ENCODE results near the gene NSUN4. TPM values are rescaled to one million over a fixed set of nuclear protein-coding genes. Genes with fewer than 3 reads are reported as not detected.
"Not testable (repeated sequence)": the region's sequence is repeated elsewhere in the genome, so short reads cannot be mapped to it uniquely, and the experiment has no call there.

Gene NSUN4
- total RNA-seq, 1 donor from 2014 or later = 16.9 TPM

- Histone ChIP-seq H4K20me1 (ENCODE audit: insufficient read depth, low read length) (no peaks in the 10 kb centered on the region), H3K36me3 (ENCODE audit: insufficient read depth, low read length) (peaks cover 29% of the 10 kb centered on the region), H3K79me2 (ENCODE audit: insufficient read depth, low read length) (no peaks in the 10 kb centered on the region), H3K9ac (ENCODE audit: low read length) (no peak overlapping the region), H2AFZ (ENCODE audit: low read depth, low read length) (no peak overlapping the region), H3K27ac (ENCODE audit: low read depth, low read length) (no peak overlapping the region), H3K27me3 (ENCODE audit: insufficient read depth, low read length) (no peaks in the 10 kb centered on the region), H3K4me1 (ENCODE audit: insufficient read depth, low read length) (no peaks in the 10 kb centered on the region), H3K4me3 (ENCODE audit: insufficient read depth, low read depth, low read length) (no peak overlapping the region), H3K9me3 (ENCODE audit: insufficient read depth, low read depth, low read length) (no peaks in the 10 kb centered on the region), H3K4me2 (ENCODE audit: low read length) (no peak overlapping the region)
- TF ChIP-seq EZH2 (IDR thresholded peaks at IDR 0.05; ENCODE audit: insufficient read depth, low read length) = no peak
- TF ChIP-seq CTCF (IDR thresholded peaks at IDR 0.05; ENCODE audit: insufficient read depth, low read depth, low read length) = no peak
- FAIRE-seq (no peak), DNase-seq (ENCODE audit: low read depth) (no peak)
- Mint-ChIP-seq H3K27ac (ENCODE audit: unreplicated experiment) (no peak overlapping the region), H3K9me3 (ENCODE audit: unreplicated experiment) (no peaks in the 10 kb centered on the region), H3K4me1 (ENCODE audit: low read depth, unreplicated experiment) (no peaks in the 10 kb centered on the region), H3K36me3 (ENCODE audit: low read depth, unreplicated experiment) (peaks cover 12% of the 10 kb centered on the region), H3K27me3 (ENCODE audit: low read depth, unreplicated experiment) (no peaks in the 10 kb centered on the region), H3K4me3 (ENCODE audit: unreplicated experiment) (no peak overlapping the region)
Observed at GRCh38 chr1:46362158-46362557, 21.6 kb downstream of the NSUN4 start.

GRCh38 chr1:46363121-46363520 is 22.5 kb downstream of the NSUN4 start:
- Histone ChIP-seq H3K27me3 (ENCODE audit: insufficient read depth, low read length) (no peaks in the 10 kb centered on the region), H3K4me1 (ENCODE audit: insufficient read depth, low read length) (no peaks in the 10 kb centered on the region), H3K36me3 (ENCODE audit: insufficient read depth, low read length) (peaks cover 29% of the 10 kb centered on the region), H3K4me2 (ENCODE audit: low read length) (no peak overlapping the region), H3K79me2 (ENCODE audit: insufficient read depth, low read length) (no peaks in the 10 kb centered on the region), H3K9me3 (ENCODE audit: insufficient read depth, low read depth, low read length) (no peaks in the 10 kb centered on the region), H2AFZ (ENCODE audit: low read depth, low read length) (no peak overlapping the region), H3K4me3 (ENCODE audit: insufficient read depth, low read depth, low read length) (no peak overlapping the region), H3K27ac (ENCODE audit: low read depth, low read length) (no peak overlapping the region), H3K9ac (ENCODE audit: low read length) (no peak overlapping the region), H4K20me1 (ENCODE audit: insufficient read depth, low read length) (no peaks in the 10 kb centered on the region)
- no peak for FAIRE-seq
- H3K27me3 Mint-ChIP-seq (ENCODE audit: low read depth, unreplicated experiment) = no peaks in the 10 kb centered on the region
- H3K27ac Mint-ChIP-seq (ENCODE audit: unreplicated experiment) = no peak overlapping the region
- no peak for TF ChIP-seq EZH2 (IDR thresholded peaks at IDR 0.05; ENCODE audit: insufficient read depth, low read length)
- TF ChIP-seq CTCF (IDR thresholded peaks at IDR 0.05; ENCODE audit: insufficient read depth, low read depth, low read length) = no peak
- no peak for DNase-seq (ENCODE audit: low read depth)
- no peaks in the 10 kb centered on the region for H3K9me3 Mint-ChIP-seq (ENCODE audit: unreplicated experiment)
- H3K4me1 Mint-ChIP-seq (ENCODE audit: low read depth, unreplicated experiment) = no peaks in the 10 kb centered on the region
- H3K4me3 Mint-ChIP-seq (ENCODE audit: unreplicated experiment) = no peak overlapping the region
- peaks cover 14% of the 10 kb centered on the region for H3K36me3 Mint-ChIP-seq (ENCODE audit: low read depth, unreplicated experiment)

- Mint-ChIP-seq H3K36me3 (ENCODE audit: low read depth, unreplicated experiment) (peaks cover 16% of the 10 kb centered on the region), H3K27me3 (ENCODE audit: low read depth, unreplicated experiment) (no peaks in the 10 kb centered on the region), H3K27ac (ENCODE audit: unreplicated experiment) (no peak overlapping the region), H3K4me1 (ENCODE audit: low read depth, unreplicated experiment) (no peaks in the 10 kb centered on the region), H3K4me3 (ENCODE audit: unreplicated experiment) (no peak overlapping the region), H3K9me3 (ENCODE audit: unreplicated experiment) (no peaks in the 10 kb centered on the region)
- peaks cover 30% of the 10 kb centered on the region for H3K36me3 ChIP-seq (ENCODE audit: insufficient read depth, low read length)
- H3K4me2 ChIP-seq (ENCODE audit: low read length) = no peak overlapping the region
- no peak overlapping the region for H3K27ac ChIP-seq (ENCODE audit: low read depth, low read length)
- no peaks in the 10 kb centered on the region for H3K9me3 ChIP-seq (ENCODE audit: insufficient read depth, low read depth, low read length)
- H3K9ac ChIP-seq (ENCODE audit: low read length) = no peak overlapping the region
- no peak overlapping the region for H2AFZ ChIP-seq (ENCODE audit: low read depth, low read length)
- no peaks in the 10 kb centered on the region for H3K27me3 ChIP-seq (ENCODE audit: insufficient read depth, low read length)
- H4K20me1 ChIP-seq (ENCODE audit: insufficient read depth, low read length) = no peaks in the 10 kb centered on the region
- no peak for FAIRE-seq
- H3K79me2 ChIP-seq (ENCODE audit: insufficient read depth, low read length) = no peaks in the 10 kb centered on the region
- peak; percentile 12 for DNase-seq (ENCODE audit: low read depth)
- TF ChIP-seq EZH2 (IDR thresholded peaks at IDR 0.05; ENCODE audit: insufficient read depth, low read length) (no peak), CTCF (IDR thresholded peaks at IDR 0.05; ENCODE audit: insufficient read depth, low read depth, low read length) (no peak)
- no peak overlapping the region for H3K4me3 ChIP-seq (ENCODE audit: insufficient read depth, low read depth, low read length)
- H3K4me1 ChIP-seq (ENCODE audit: insufficient read depth, low read length) = no peaks in the 10 kb centered on the region
Observed at GRCh38 chr1:46364612-46365011, 24.0 kb downstream of the NSUN4 start.

GRCh38 chr1:46365796-46366195 is 25.2 kb downstream of the NSUN4 start:
- H3K27me3 Mint-ChIP-seq (ENCODE audit: low read depth, unreplicated experiment); H3K27me3 ChIP-seq (ENCODE audit: insufficient read depth, low read length); H3K4me2 ChIP-seq (ENCODE audit: low read length); H2AFZ ChIP-seq (ENCODE audit: low read depth, low read length); H3K4me1 ChIP-seq (ENCODE audit: insufficient read depth, low read length); H4K20me1 ChIP-seq (ENCODE audit: insufficient read depth, low read length); H3K27ac Mint-ChIP-seq (ENCODE audit: unreplicated experiment); H3K9me3 ChIP-seq (ENCODE audit: insufficient read depth, low read depth, low read length); DNase-seq (ENCODE audit: low read depth); H3K27ac ChIP-seq (ENCODE audit: low read depth, low read length); H3K9ac ChIP-seq (ENCODE audit: low read length); H3K4me3 Mint-ChIP-seq (ENCODE audit: unreplicated experiment); H3K4me1 Mint-ChIP-seq (ENCODE audit: low read depth, unreplicated experiment); FAIRE-seq; H3K9me3 Mint-ChIP-seq (ENCODE audit: unreplicated experiment); H3K79me2 ChIP-seq (ENCODE audit: insufficient read depth, low read length); H3K4me3 ChIP-seq (ENCODE audit: insufficient read depth, low read depth, low read length): not testable (repeated sequence)
- H3K36me3 Mint-ChIP-seq (ENCODE audit: low read depth, unreplicated experiment) = peaks cover 13% of the 10 kb centered on the region
- H3K36me3 ChIP-seq (ENCODE audit: insufficient read depth, low read length) = peaks cover 28% of the 10 kb centered on the region
